HT-29 (cell line): Measurements from ENCODE around the gene PLEKHA5. TPM values are rescaled to one million over a fixed set of nuclear protein-coding genes. Genes with fewer than 3 reads are reported as not detected.
"Not testable (repeated sequence)": the region's sequence is repeated elsewhere in the genome, so short reads cannot be mapped to it uniquely, and the experiment has no call there.

Source experiments
- DNase-seq: peaks from one replicate; pipeline ENCODE4 v3.0.0-alpha.2; 2015; ENCODE audit warnings: low spot score
- total RNA-seq: library from RNA; depleted of rRNA; stranded (reverse); fragments of >200 nt; shearing (Covaris generic); gene quantifications from 2 replicates; pipeline ENCODE4 v1.2.3, GENCODE V29; 2014

PLEKHA5 gene
- total RNA-seq, 1 experiment from 2014 or later: 19.9 TPM

GRCh38 chr12:19201661-19202060 lies 72.1 kb downstream of the PLEKHA5 start:
- no peak for DNase-seq

- DNase-seq: no peak
These were observed 73.5 kb downstream of the PLEKHA5 start for GRCh38 chr12:19203013-19203412.

GRCh38 chr12:19203539-19204506 lies 74.3 kb downstream of the PLEKHA5 start:
- DNase-seq: no peak

- no peak for DNase-seq
These were observed 75.6 kb downstream of the PLEKHA5 start for GRCh38 chr12:19205120-19205519.

- DNase-seq: no peak
These were observed 77.1 kb downstream of the PLEKHA5 start for GRCh38 chr12:19206493-19207077.

- DNase-seq: no peak
These were observed 78.9 kb downstream of the PLEKHA5 start for GRCh38 chr12:19208456-19208855.

GRCh38 chr12:19209661-19210060 lies 80.1 kb downstream of the PLEKHA5 start:
- DNase-seq: no peak

GRCh38 chr12:19211802-19212201 lies 82.3 kb downstream of the PLEKHA5 start:
- DNase-seq: no peak

- no peak for DNase-seq
These were observed 82.7 kb downstream of the PLEKHA5 start for GRCh38 chr12:19212245-19212644.

GRCh38 chr12:19214020-19214419 lies 84.5 kb downstream of the PLEKHA5 start:
- no peak for DNase-seq

GRCh38 chr12:19215115-19215514 lies 85.6 kb downstream of the PLEKHA5 start:
- no peak for DNase-seq

GRCh38 chr12:19217446-19217845 lies 87.9 kb downstream of the PLEKHA5 start:
- no peak for DNase-seq

GRCh38 chr12:19220205-19220604 lies 90.7 kb downstream of the PLEKHA5 start:
- DNase-seq: no peak

- no peak for DNase-seq
These were observed 91.4 kb downstream of the PLEKHA5 start for GRCh38 chr12:19220852-19221466.

GRCh38 chr12:19222558-19222957 lies 93.0 kb downstream of the PLEKHA5 start:
- no peak for DNase-seq

- DNase-seq: peak; percentile 48
These were observed 93.5 kb downstream of the PLEKHA5 start for GRCh38 chr12:19223018-19223417.

GRCh38 chr12:19223695-19224094 lies 94.2 kb downstream of the PLEKHA5 start:
- peak; percentile 9 for DNase-seq

- DNase-seq: no peak
These were observed 95.2 kb downstream of the PLEKHA5 start for GRCh38 chr12:19224746-19225145.

- no peak for DNase-seq
These were observed 97.8 kb downstream of the PLEKHA5 start for GRCh38 chr12:19227190-19227879.

GRCh38 chr12:19227880-19228210 lies 98.3 kb downstream of the PLEKHA5 start:
- DNase-seq: no peak

GRCh38 chr12:19229021-19229420 lies 99.5 kb downstream of the PLEKHA5 start:
- not testable (repeated sequence) for DNase-seq

- DNase-seq: no peak
These were observed 100.8 kb downstream of the PLEKHA5 start for GRCh38 chr12:19230299-19230866.
